WTC11 (cell line): ENCODE data around the gene KIF17. TPM values are rescaled to one million over a fixed set of nuclear protein-coding genes. Genes with fewer than 3 reads are reported as not detected.

Source experiments
- ATAC-seq: fragments of 200-7000 bp; cut with Tn5 transposase; 2 replicates; pipeline ENCODE4 v1.10.0; 2021; ENCODE audit warnings: mild to moderate bottlenecking, moderate library complexity
- CTCF ChIA-PET: fragments of 300-600 bp; sonication (Branson Sonifier 250); formaldehyde crosslinking; loops from one replicate; lab custom pipeline; 2021; ENCODE audit warnings: antibody characterized with exemption; lab: Charles Lee
- POLR2A ChIA-PET: fragments of 350-600 bp; sonication (Branson Sonifier 250); formaldehyde crosslinking; loops from one replicate; lab custom pipeline; 2021; ENCODE audit warnings: antibody characterized with exemption; lab: Charles Lee
- DNase-seq: peaks from one replicate; pipeline ENCODE4 v3.0.0; 2021; ENCODE audit warnings: low spot score
- H3K27ac Mint-ChIP-seq: 2 replicates; pipeline ENCODE4 v1.8.0; 2021; ENCODE audit warnings: mixed read lengths
- H3K27me3 Mint-ChIP-seq: 2 replicates; pipeline ENCODE4 v1.8.0; 2021; ENCODE audit warnings: low read depth, mild to moderate bottlenecking, moderate library complexity, mixed read lengths
- H3K36me3 Mint-ChIP-seq: 2 replicates; pipeline ENCODE4 v1.8.0; 2021; ENCODE audit warnings: mixed read lengths
- H3K4me1 Mint-ChIP-seq: 2 replicates; pipeline ENCODE4 v1.8.0; 2022; ENCODE audit warnings: mixed read lengths
- H3K4me3 Mint-ChIP-seq: 2 replicates; pipeline ENCODE4 v1.8.0; 2021; ENCODE audit warnings: mild to moderate bottlenecking, moderate library complexity, mixed read lengths
- H3K9me3 Mint-ChIP-seq: 2 replicates; pipeline ENCODE4 v1.8.0; 2021; ENCODE audit warnings: mixed read lengths
- ELF4 ChIP-seq: sonication (generic); formaldehyde crosslinking; IDR thresholded peaks from 2 replicates; pipeline ENCODE4 v1.8.1; 2022; ENCODE audit warnings: low read depth, mild to moderate bottlenecking, moderate library complexity, missing genetic modification reagents
- GRHL2 ChIP-seq: fragments of 250-450 bp; sonication (Bioruptor Pico); IDR thresholded peaks from 2 replicates; pipeline ENCODE4 v1.8.0; 2022; ENCODE audit warnings: mild to moderate bottlenecking, moderate library complexity; ENCODE audit not compliant: insufficient replicate concordance, severe bottlenecking
- JAZF1 ChIP-seq: fragments of 250-450 bp; sonication (Bioruptor Pico); IDR thresholded peaks from 2 replicates; pipeline ENCODE4 v1.9.0; 2021; ENCODE audit warnings: moderate library complexity, mild to moderate bottlenecking, inconsistent platforms
- JUN ChIP-seq: sonication (generic); formaldehyde crosslinking; IDR thresholded peaks from 2 replicates; pipeline ENCODE4 v1.8.0; 2023; ENCODE audit warnings: mild to moderate bottlenecking, missing genetic modification reagents
- KAT7 ChIP-seq: sonication (generic); formaldehyde crosslinking; IDR thresholded peaks from 2 replicates; pipeline ENCODE4 v1.8.1; 2023; ENCODE audit warnings: missing genetic modification reagents, mild to moderate bottlenecking, borderline replicate concordance
- MYBL2 ChIP-seq: sonication (generic); formaldehyde crosslinking; IDR thresholded peaks from 2 replicates; pipeline ENCODE4 v1.8.1; 2023; ENCODE audit warnings: mild to moderate bottlenecking, moderate library complexity, missing genetic modification reagents
- NR1H2 ChIP-seq: sonication (generic); formaldehyde crosslinking; IDR thresholded peaks from 2 replicates; pipeline ENCODE4 v1.9.0; 2021; ENCODE audit warnings: mild to moderate bottlenecking, moderate library complexity, missing genetic modification reagents
- PRDM15 ChIP-seq: sonication (generic); formaldehyde crosslinking; IDR thresholded peaks from 2 replicates; pipeline ENCODE4 v1.8.0; 2022; ENCODE audit warnings: missing genetic modification reagents
- RELA ChIP-seq: sonication (generic); formaldehyde crosslinking; IDR thresholded peaks from 2 replicates; pipeline ENCODE4 v1.8.1; 2022; ENCODE audit warnings: missing genetic modification reagents, mild to moderate bottlenecking, borderline replicate concordance
- RORB ChIP-seq: fragments of 250-450 bp; sonication (Bioruptor Pico); IDR thresholded peaks from 2 replicates; pipeline ENCODE4 v1.9.0; 2021; ENCODE audit warnings: mild to moderate bottlenecking
- SMAD4 ChIP-seq: sonication (generic); formaldehyde crosslinking; IDR thresholded peaks from 2 replicates; pipeline ENCODE4 v1.8.0; 2022; ENCODE audit warnings: mild to moderate bottlenecking, missing genetic modification reagents
- STAT6 ChIP-seq: sonication (generic); formaldehyde crosslinking; conservative IDR thresholded peaks from 2 replicates; pipeline ENCODE4 v1.8.1; 2023; ENCODE audit warnings: mild to moderate bottlenecking, low read depth, missing genetic modification reagents, moderate library complexity
- TCF7 ChIP-seq: sonication (generic); formaldehyde crosslinking; IDR thresholded peaks from 2 replicates; pipeline ENCODE4 v1.8.0; 2022; ENCODE audit warnings: mild to moderate bottlenecking, low read depth, missing genetic modification reagents, moderate library complexity
- TEAD4 ChIP-seq: sonication (generic); formaldehyde crosslinking; IDR thresholded peaks from 2 replicates; pipeline ENCODE4 v1.8.0; 2022; ENCODE audit warnings: mild to moderate bottlenecking, missing genetic modification reagents
- TP53 ChIP-seq: sonication (generic); formaldehyde crosslinking; IDR thresholded peaks from 2 replicates; pipeline ENCODE4 v1.8.1; 2023; ENCODE audit warnings: mild to moderate bottlenecking, missing genetic modification reagents
- ZNF138 ChIP-seq: sonication (generic); formaldehyde crosslinking; conservative IDR thresholded peaks from 2 replicates; pipeline ENCODE4 v1.8.1; 2022; ENCODE audit warnings: mild to moderate bottlenecking, moderate library complexity, missing genetic modification reagents
- ZNF219 ChIP-seq: sonication (generic); formaldehyde crosslinking; IDR thresholded peaks from 2 replicates; pipeline ENCODE4 v1.8.0; 2023; ENCODE audit warnings: missing genetic modification reagents, mild to moderate bottlenecking, borderline replicate concordance
- ZNF396 ChIP-seq: fragments of 250-450 bp; sonication (Bioruptor Pico); IDR thresholded peaks from 2 replicates; pipeline ENCODE4 v1.8.0; 2021; ENCODE audit warnings: mild to moderate bottlenecking, moderate library complexity, borderline replicate concordance
- ZNF512 ChIP-seq: sonication (generic); formaldehyde crosslinking; IDR thresholded peaks from 2 replicates; pipeline ENCODE4 v1.8.1; 2022; ENCODE audit warnings: missing genetic modification reagents, borderline replicate concordance
- total RNA-seq: library from RNA; stranded (reverse); gene quantifications from 3 replicates; pipeline ENCODE4 v1.2.3, GENCODE V29; 2021
- TF ChIP-seq, protein P1 (sequence below): sonication (generic); formaldehyde crosslinking; IDR thresholded peaks from 2 replicates; pipeline ENCODE4 v1.8.1; 2022; ENCODE audit warnings: low read depth, mild to moderate bottlenecking, moderate library complexity, missing genetic modification reagents, borderline replicate concordance
- TF ChIP-seq, protein P2 (sequence below): sonication (generic); formaldehyde crosslinking; IDR thresholded peaks from 2 replicates; pipeline ENCODE4 v1.8.1; 2023; ENCODE audit warnings: mild to moderate bottlenecking, missing genetic modification reagents
- TF ChIP-seq, protein P3 (sequence below): fragments of 250-450 bp; sonication (Bioruptor Pico); conservative IDR thresholded peaks from 2 replicates; pipeline ENCODE4 v1.9.0; 2021; ENCODE audit warnings: mild to moderate bottlenecking

KIF17 gene
- total RNA-seq, 1 experiment from 2014 or later = 8.1 TPM

DNA sequence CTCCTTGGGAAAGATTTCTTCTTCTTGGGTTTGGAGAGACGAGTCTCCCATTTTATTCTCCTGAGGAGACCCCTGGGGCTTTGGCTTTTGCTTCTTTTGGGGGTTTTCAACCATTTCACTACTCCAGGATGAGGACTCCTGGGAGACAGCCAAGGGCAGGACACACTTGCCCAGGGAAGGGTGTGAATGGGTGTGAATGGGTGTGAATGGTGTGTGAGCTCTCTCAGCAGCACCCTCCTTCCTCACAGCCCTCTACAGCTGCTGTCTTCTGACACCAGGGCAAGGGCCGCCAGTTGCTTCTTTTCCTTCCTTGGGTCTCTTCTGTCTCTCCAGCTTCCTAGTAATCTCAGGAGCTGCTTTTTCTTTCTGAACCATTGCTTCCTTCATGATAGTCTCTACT, 24.2 kb downstream of the KIF17 start (continued):
- TF ChIP-seq ZNF512 (CRISPR knock-in tag) (no peak), TCF7 (CRISPR knock-in tag) (no peak), JUN (CRISPR knock-in tag) (no peak), JAZF1 (CRISPR knock-in tag) (no peak), TP53 (CRISPR knock-in tag) (no peak), KAT7 (CRISPR knock-in tag) (no peak), RELA (CRISPR knock-in tag) (no peak), STAT6 (CRISPR knock-in tag) (no peak), ZNF219 (CRISPR knock-in tag) (no peak)
- TF ChIP-seq, protein P1, sequence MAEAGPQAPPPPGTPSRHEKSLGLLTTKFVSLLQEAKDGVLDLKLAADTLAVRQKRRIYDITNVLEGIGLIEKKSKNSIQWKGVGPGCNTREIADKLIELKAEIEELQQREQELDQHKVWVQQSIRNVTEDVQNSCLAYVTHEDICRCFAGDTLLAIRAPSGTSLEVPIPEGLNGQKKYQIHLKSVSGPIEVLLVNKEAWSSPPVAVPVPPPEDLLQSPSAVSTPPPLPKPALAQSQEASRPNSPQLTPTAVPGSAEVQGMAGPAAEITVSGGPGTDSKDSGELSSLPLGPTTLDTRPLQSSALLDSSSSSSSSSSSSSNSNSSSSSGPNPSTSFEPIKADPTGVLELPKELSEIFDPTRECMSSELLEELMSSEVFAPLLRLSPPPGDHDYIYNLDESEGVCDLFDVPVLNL (CRISPR knock-in tag) = no peak
- TF ChIP-seq, all 79 proteins: peak for 0

DNA sequence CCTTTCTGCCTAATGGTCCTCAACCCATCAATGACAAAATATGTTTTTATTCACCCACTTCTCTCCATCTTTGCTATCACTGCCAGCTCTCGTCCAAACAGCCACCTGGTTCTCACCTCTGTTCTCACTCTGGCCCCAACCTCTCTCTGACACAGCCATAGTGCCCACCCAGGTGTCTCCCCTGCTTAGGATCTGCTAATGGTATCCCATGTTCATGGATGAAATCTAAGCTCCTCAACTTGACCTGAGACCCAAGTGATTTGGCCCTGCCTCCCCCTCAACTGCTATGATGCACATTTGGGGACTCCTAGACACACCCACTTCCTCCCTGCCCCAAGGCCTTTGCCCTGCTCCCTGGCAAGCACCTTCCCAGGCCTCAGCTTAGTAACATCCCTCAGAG, 25.9 kb downstream of the KIF17 start:
- Mint-ChIP-seq H3K4me3 (no peak overlapping the region), H3K9me3 (no peaks in the 10 kb centered on the region), H3K27ac (no peak overlapping the region), H3K27me3 (peaks cover 2% of the 10 kb centered on the region), H3K36me3 (no peaks in the 10 kb centered on the region), H3K4me1 (peaks cover 5% of the 10 kb centered on the region)
- TF ChIP-seq MYBL2 (CRISPR knock-in tag) (no peak), NR1H2 (CRISPR knock-in tag) (no peak), ELF4 (CRISPR knock-in tag) (no peak), RORB (CRISPR knock-in tag) (no peak), ZNF396 (CRISPR knock-in tag) (no peak), TEAD4 (CRISPR knock-in tag) (no peak), ZNF219 (CRISPR knock-in tag) (no peak)
- TF ChIP-seq, protein P2, sequence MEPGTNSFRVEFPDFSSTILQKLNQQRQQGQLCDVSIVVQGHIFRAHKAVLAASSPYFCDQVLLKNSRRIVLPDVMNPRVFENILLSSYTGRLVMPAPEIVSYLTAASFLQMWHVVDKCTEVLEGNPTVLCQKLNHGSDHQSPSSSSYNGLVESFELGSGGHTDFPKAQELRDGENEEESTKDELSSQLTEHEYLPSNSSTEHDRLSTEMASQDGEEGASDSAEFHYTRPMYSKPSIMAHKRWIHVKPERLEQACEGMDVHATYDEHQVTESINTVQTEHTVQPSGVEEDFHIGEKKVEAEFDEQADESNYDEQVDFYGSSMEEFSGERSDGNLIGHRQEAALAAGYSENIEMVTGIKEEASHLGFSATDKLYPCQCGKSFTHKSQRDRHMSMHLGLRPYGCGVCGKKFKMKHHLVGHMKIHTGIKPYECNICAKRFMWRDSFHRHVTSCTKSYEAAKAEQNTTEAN = no peak
- ATAC-seq = no peak
- ChIA-PET CTCF (no interaction called here), POLR2A (no interaction called here)
- DNase-seq = no peak

- DNase-seq (no peak), ATAC-seq (no peak)
- H3K27me3 Mint-ChIP-seq = peaks cover 2% of the 10 kb centered on the region; the same call in 1 of the 2 replicates
- POLR2A ChIA-PET = no interaction called here
- H3K4me3 Mint-ChIP-seq = no peak overlapping the region
- no peaks in the 10 kb centered on the region for H3K36me3 Mint-ChIP-seq
- CTCF ChIA-PET = no interaction called here
- H3K4me1 Mint-ChIP-seq = no peaks in the 10 kb centered on the region
- no peaks in the 10 kb centered on the region for H3K9me3 Mint-ChIP-seq
- H3K27ac Mint-ChIP-seq = no peak overlapping the region
- TF ChIP-seq SMAD4 (CRISPR knock-in tag) (no peak), ZNF138 (no peak), GRHL2 (CRISPR knock-in tag) (no peak), PRDM15 (no peak)
- TF ChIP-seq, protein P3, sequence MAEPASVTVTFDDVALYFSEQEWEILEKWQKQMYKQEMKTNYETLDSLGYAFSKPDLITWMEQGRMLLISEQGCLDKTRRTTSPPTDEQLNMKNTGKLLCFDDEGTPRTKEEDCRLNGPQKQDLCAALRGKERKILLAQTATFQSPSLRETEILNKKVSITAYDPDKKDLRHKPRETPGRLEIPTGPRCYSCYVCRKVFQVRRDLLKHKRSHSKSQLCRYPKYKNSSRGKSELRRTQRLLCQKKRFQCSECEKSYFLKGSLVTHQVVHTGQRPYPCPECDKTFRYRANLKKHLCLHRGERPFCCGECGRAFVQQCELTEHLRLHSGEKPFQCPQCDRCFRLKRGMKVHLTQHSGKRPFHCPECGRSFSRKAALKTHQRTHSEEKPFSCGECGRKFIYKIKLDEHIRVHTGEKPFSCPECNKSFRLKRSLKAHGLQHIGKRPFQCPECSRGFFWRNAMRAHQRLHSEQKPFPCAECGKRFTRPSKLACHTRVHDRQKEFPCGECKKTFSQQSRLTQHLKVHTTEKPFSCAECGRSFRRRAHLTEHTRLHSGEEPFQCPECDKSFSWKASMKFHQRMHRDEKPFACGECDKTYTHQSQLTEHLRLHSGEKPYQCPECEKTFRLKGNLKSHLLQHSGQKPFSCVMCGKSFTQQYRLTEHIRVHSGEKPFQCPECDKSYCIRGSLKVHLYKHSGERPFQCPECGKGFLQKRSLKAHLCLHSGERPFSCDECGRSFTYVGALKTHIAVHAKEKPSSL (CRISPR knock-in tag) = no peak
Measured at GRCh38 chr1:20689645-20690056, 28.2 kb downstream of the KIF17 start.
